Cardiac septum (tissue), 1 donor: ENCODE results near the gene ARID3C. TPM values are rescaled to one million over a fixed set of nuclear protein-coding genes. Genes with fewer than 3 reads are reported as not detected.

ENCODE experiments used
- DNase-seq: peaks from one replicate; pipeline ENCODE4 v3.0.0-alpha.2; 2020; ENCODE audit warnings: low spot score
- intact Hi-C: fragments of 100-400 bp; cut with DNase I; formaldehyde crosslinking; loops from one replicate; pipeline ENCODE4 v1.14.0; 2022
- total RNA-seq: library from RNA; stranded (reverse); fragmentation: NEBNext Ultra II Directional; extraction: Animal tissue kit (Norgen Biotek cat#: 25700); gene quantifications from one replicate; pipeline ENCODE4 v1.2.1, GENCODE V29; 2021
- donor health status: DM: no; HTN: no; CAD: no.

ARID3C gene
- total RNA-seq, 1 donor from 2014 or later, result not detected

GRCh38 chr9:34585946-34586669 is 42.8 kb downstream of the ARID3C start:
- intact Hi-C loops, result no loop called here
- no peak for DNase-seq

DNA sequence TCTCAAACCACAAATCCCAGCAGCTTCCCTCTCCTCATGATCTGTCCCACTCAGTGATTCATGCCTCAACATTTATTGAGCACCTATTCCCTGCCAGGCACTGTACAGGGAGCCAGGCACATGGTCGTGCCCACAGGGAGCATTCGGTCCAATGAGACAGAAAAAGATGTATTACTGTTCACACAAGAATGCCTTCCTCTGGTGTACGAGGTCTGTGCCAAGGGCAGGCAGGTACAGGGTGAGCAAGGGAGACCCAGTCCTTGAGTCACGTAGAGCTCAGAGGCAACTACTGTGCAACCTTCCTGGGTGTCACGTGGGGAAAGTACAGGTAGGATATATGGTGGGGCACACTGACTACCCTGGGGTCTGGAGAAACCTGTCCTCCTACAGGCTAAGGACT is 43.9 kb downstream of the ARID3C start:
- intact Hi-C loops, result no loop called here
- no peak for DNase-seq

GRCh38 chr9:34582787-34583186 is 46.1 kb downstream of the ARID3C start:
- intact Hi-C loops, result no loop called here
- DNase-seq, result no peak

- intact Hi-C loops, result no loop called here
- no peak for DNase-seq
Measured at GRCh38 chr9:34581318-34581717, 47.5 kb downstream of the ARID3C start.

DNA sequence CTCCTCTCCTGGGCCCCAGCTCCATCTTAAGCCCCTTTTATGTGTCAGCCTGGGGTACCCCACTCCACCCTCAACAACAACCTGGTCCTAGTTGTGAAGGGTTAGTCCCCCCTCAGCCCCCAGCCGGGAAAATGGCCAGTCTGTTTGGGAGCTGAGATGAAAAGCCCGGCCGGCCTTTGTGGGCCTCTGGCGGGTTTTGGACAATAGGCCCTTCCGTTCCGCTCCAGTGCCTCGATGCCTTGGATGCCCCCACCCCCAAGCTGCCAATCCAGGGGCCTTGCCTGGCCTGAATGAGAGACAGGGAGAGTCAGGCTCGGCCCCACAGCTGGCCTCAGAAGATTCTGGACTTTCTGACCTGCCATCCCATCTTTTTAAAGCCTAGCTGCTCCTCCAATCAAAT is 48.5 kb downstream of the ARID3C start:
- intact Hi-C loops, result no loop called here
- DNase-seq, result no peak

DNA sequence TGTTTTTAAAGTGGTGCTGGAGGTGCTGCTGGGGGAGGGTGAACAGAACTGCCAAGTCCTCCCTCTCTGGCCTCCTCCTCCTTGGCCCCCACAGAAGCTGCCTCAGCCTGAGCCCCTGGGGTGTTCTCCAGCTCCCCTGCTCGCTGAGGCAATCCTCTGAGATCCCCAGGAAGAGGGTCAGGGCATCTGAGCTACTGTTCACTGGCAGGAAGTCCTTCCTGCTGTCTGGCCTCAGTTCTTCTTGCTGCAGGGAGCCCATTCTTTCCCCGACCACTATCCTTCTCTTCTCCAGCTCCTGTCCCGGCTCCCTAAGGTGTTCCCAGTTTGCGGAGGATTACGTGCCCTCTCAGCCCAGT is 49.1 kb downstream of the ARID3C start:
- no peak for DNase-seq
- intact Hi-C loops, result no loop called here

- intact Hi-C loops, result no loop called here
- no peak for DNase-seq
Measured at GRCh38 chr9:34579104-34579807, 49.6 kb downstream of the ARID3C start.

DNA sequence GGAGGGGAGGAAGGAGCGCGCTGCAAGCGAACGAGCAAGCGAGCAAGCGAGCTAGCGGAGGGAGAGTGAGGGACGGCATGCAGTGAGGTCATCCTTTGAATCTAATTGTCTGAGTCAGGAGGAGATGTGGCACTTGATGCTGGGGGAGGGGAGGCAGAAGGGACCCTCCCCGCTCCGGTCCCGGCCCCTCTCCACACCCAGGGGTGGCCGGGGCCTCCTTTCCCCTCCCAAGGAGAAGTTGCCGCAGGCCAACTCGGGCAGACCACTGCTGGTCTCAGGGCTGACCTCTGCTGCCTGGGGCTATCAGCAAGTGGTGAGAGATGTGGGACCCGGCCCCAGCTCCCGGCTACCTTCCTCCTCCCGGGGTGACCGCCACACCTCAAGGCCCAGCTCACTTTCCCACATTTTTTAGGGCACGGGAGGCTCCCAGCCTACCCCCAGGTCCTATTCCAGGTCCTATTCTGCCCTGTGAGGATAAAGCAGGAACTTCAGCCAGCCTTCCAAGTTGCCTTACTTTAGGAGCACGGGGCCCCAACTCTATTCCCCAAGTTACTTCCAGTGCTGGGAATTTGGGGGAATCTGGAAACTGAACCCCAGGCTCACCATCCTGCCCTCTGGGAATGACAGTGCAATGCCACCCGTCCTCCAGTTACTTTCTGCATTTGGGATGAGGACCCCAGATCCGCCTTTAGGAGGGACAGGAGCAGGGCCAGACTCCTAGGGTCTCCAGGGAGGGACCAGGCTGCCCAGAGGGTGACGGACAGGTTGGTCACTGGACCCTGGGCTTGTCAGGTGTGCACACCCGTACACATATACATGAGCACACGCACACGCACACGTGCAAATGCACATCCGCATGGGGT is 50.4 kb downstream of the ARID3C start:
- intact Hi-C loops, result no loop called here
- DNase-seq, result no peak

GRCh38 chr9:34577400-34578240 is 51.2 kb downstream of the ARID3C start:
- intact Hi-C loops, result no loop called here
- DNase-seq, result no peak

DNA sequence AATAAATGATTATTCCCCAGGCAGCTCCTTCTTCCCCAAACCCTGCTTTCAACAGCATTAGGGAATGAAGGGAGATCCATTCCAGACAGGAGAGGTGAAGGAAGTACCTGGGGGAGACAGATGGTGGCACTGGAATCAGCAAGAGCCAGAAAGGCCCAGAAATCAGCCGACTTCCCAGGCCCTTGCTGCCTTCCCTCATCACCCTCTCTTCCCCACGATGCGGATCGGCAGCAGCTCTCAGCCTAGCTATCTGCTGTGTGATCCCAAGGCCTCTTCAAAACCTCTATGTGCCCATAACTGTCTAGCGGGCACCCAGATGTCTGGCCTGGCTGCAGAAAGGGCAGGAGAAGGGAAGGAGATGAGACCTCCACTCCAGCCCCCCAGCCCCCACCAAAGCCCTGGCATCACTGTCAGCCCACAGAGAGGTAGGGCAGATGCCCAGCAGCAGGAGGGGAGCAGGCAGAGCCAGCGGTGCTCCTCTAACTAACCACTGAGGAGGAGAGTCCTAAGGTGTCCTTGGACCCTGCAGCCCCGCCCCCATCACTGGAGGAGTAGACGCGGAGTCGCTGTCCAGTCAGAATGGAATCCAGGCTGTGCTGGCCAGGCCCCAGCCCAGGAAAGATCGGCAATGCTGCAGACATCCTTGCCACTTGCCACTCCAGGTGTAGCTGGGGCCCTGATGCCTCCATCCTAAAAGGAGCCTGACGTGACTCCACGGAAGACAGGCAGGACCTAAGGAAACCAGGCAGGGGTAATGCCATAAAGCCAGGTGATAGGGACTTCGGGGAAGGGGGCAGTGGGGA is 52.1 kb downstream of the ARID3C start:
- intact Hi-C loops, result no loop called here
- DNase-seq, result no peak

- no peak for DNase-seq
- intact Hi-C loops, result no loop called here
Measured at GRCh38 chr9:34575862-34576596, 52.8 kb downstream of the ARID3C start.

DNA sequence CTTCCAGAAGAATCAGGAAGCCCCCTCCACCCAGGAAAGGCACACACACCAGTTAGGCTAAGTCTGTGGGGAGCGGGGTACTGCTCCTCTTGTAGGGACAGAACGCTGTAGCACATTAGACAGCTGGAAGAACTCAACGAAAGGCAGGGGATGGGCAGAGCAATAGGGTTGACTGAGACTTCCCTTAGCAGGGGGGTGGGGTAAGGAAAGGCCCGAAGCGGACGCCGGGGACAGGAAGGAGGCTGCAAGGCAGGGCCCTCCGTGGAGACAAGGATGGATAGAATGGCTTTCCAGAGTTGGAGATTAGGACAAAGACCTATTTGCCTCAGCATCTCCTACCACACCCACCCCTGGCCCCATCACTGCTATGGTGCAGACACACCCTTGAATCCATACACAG is 53.6 kb downstream of the ARID3C start:
- DNase-seq, result no peak
- intact Hi-C loops, result no loop called here

GRCh38 chr9:34574571-34574970 is 54.3 kb downstream of the ARID3C start:
- no peak for DNase-seq
- intact Hi-C loops, result no loop called here

- DNase-seq, result no peak
- intact Hi-C loops, result no loop called here
Measured at GRCh38 chr9:34573599-34574325, 55.1 kb downstream of the ARID3C start.

DNA sequence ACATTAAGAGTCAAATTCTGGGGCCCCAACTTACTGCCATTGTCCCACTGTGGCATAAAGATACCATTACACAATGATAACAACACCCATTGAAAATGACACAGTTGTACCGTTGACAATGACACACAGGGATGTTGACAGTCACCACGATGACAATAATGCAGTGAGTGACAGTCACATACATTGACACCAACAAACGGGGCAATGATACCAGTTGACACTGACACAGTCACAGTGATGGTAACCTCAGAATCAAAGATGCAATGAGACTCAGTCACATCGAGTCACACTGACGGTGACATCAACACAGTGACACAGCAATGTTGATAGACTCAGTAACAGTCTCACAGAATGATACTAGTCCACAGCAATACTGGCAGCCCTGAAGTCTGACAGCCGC is 56.2 kb downstream of the ARID3C start:
- intact Hi-C loops, result no loop called here
- DNase-seq, result no peak

- intact Hi-C loops, result no loop called here
- no peak for DNase-seq
Measured at GRCh38 chr9:34572092-34572491, 56.8 kb downstream of the ARID3C start.

DNA sequence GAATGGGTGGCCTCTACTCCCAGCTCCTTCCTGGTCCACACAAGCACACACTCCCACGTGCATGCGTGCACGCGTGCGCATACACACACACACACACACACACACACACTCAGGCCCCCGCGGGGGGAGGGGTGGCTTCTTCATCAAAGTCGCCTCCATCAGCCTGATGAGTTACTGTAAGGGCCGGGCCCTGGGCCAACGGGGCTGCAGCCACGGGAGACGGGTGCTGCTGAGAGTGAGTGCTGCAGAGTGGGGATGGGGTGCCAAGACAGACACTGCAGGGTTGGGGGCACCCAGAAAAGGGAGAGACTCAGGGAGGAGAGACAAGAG is 57.4 kb downstream of the ARID3C start:
- no peak for DNase-seq
- intact Hi-C loops, result no loop called here
